Activated naive CD8-positive, alpha-beta T cell treated with anti-CD3 and anti-CD28 coated beads, Interleukin-2, amount 10 ng/mL, durations not matched to agents 7 days and 5 days (primary cell): ENCODE measurements around the gene DEFB123. TPM values are rescaled to one million over a fixed set of nuclear protein-coding genes. Genes with fewer than 3 reads are reported as not detected.

ENCODE experiments used
- ATAC-seq: fragments of 150-1000 bp; cut with Tn5 transposase; one replicate; pipeline ENCODE4 v1.10.0; 2021; ENCODE audit warnings: low read depth, moderate library complexity
- POLR2A ChIA-PET: fragments of 350-600 bp; sonication (Branson Sonifier 250); formaldehyde crosslinking; loops from one replicate; lab custom pipeline; 2021; ENCODE audit warnings: antibody characterized with exemption; lab: Charles Lee
- DNase-seq: peaks from one replicate; pipeline ENCODE4 v3.0.0; 2021
- H3K27ac Mint-ChIP-seq: one replicate; pipeline ENCODE4 v1.8.0; 2022; ENCODE audit warnings: mild to moderate bottlenecking, mixed read lengths
- H3K27me3 Mint-ChIP-seq: one replicate; pipeline ENCODE4 v1.8.0; 2022; ENCODE audit warnings: mild to moderate bottlenecking, moderate library complexity, mixed read lengths
- H3K36me3 Mint-ChIP-seq: one replicate; pipeline ENCODE4 v1.8.0; 2021; ENCODE audit warnings: mild to moderate bottlenecking, mixed read lengths
- H3K4me1 Mint-ChIP-seq: one replicate; pipeline ENCODE4 v1.8.0; 2021; ENCODE audit warnings: mixed read lengths
- H3K4me3 Mint-ChIP-seq: one replicate; pipeline ENCODE4 v1.8.0; 2022; ENCODE audit warnings: mild to moderate bottlenecking, moderate library complexity, mixed read lengths
- H3K9me3 Mint-ChIP-seq: one replicate; pipeline ENCODE4 v1.8.0; 2021; ENCODE audit warnings: mixed read lengths
- total RNA-seq, 2 experiments: library from RNA; stranded (reverse); gene quantifications; one replicate each; pipeline ENCODE4 v1.2.3, GENCODE V29; 2021

DEFB123 gene
- total RNA-seq, 2 experiments from 2014 or later, result not detected

DNA sequence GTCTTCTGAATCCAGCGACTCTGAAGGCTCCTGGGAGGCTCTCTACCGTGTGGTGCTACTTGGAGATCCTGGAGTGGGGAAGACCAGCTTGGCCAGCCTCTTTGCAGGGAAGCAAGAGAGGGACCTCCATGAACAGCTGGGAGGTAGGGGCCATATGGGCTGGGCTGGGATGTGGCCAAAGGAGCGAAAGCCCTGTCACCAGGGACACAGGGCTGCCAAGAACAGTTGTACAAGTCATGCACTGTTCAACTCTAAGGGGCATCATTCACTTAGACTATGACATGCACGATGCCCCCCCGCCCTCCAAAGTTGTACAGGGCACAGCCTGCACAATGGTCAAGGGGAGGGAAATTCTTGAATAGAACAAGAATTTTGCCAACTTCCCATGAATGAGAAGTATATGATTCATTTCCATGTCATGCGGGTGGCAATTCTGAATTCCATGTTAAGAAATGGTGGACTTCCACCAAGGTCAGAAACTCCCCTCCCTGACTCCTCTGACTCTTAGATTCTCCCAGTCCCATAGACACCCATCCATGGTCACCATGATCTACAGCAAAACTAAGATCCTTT, 36.3 kb downstream of the DEFB123 start:
- H3K4me3 Mint-ChIP-seq, result no peak overlapping the region
- ATAC-seq, result no peak
- POLR2A ChIA-PET, result no interaction called here
- H3K9me3 Mint-ChIP-seq, result peaks cover 2% of the 10 kb centered on the region
- H3K27me3 Mint-ChIP-seq, result peaks cover 42% of the 10 kb centered on the region
- H3K36me3 Mint-ChIP-seq, result peaks cover 2% of the 10 kb centered on the region
- DNase-seq, result no peak
- no peak overlapping the region for H3K27ac Mint-ChIP-seq
- H3K4me1 Mint-ChIP-seq, result peaks cover 3% of the 10 kb centered on the region

DNA sequence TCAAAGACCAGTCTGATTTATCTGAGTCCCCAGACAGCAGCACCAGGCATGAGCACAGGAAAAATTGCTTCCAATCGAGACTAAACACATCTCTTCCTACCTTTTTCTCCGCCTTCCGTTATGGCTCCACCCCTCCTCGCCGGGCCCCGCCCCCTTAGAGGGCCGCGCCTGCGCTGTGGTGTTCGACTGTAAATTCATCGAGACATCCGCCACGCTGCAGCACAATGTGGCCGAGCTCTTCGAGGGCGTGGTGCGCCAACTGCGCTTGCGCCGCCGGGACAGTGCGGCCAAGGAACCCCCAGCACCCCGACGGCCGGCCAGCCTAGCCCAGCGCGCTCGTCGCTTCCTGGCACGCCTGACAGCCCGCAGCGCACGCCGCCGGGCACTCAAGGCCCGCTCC, 43.6 kb downstream of the DEFB123 start:
- Mint-ChIP-seq H3K36me3 (no peaks in the 10 kb centered on the region), H3K4me3 (no peak overlapping the region), H3K27ac (no peak overlapping the region), H3K27me3 (peaks cover 34% of the 10 kb centered on the region), H3K4me1 (peaks cover 3% of the 10 kb centered on the region), H3K9me3 (no peaks in the 10 kb centered on the region)
- POLR2A ChIA-PET, result no interaction called here
- DNase-seq (no peak), ATAC-seq (no peak)

DNA sequence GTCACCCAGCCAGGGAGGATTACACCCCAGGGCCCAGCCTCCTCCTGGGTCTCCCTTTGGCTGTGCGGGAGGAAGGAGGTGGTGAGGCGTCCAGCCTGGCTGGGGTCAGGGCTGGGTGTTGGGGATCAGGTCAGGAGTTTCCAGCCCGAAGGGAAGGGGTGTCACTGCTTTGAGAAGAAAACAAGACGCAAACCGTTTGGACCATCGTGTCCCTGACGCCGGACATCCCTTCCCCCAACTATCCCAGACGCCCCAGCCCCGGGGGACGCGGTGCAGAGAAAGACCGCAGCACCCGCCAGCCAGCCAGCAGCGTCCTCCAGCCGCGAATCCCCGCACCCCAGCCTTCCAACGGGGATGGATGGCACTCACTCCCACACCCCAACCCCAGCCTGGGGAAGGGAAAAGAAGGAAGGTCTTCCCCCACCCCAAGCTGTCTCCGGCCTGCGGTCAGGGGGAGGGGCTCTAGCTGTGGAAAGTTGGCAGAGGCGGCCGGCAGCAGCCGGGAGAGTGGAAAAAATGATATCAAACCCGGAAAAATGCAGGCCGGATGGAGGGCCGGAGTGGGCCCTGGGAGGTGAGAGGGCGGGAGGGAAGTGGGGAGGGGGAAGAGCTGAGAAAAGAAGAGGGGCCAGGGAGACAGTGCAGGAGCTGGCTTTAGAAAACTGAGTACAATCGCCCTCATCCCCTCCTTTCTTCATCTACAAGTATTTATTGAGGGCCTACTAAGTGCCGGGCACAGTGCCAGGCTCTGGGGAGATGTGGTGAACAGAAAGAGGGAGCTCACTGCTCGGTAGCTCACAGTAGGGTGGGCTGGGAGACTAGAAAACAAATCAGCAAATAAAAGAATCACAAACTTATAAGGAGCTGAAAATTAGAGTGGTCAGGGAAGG, 45.3 kb downstream of the DEFB123 start:
- Mint-ChIP-seq H3K27me3 (peaks cover 34% of the 10 kb centered on the region), H3K4me1 (peaks cover 3% of the 10 kb centered on the region), H3K4me3 (no peak overlapping the region), H3K27ac (no peak overlapping the region), H3K36me3 (no peaks in the 10 kb centered on the region), H3K9me3 (no peaks in the 10 kb centered on the region)
- POLR2A ChIA-PET, result no interaction called here
- DNase-seq, result no peak
- ATAC-seq, result no peak

DNA sequence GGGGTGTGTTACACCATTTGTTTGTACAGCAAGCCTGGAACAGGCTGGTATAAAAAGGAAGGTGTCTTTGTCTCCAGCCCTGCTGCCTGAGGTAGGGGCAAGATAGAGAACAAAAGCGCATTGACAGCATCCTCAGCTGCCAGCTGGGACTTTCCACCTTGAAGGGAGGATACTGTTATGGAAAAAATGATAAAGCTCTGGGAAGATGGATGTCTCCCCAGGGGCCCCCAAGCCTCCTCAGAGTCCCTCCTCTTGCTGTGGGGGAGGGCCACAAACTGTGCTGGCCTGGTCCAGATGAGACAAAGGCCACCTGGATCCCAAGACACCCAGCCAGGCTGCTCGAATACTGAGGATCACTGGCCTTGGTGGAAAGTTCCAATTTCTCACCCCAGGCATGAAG, 47.7 kb downstream of the DEFB123 start:
- Mint-ChIP-seq H3K4me3 (no peak overlapping the region), H3K9me3 (no peaks in the 10 kb centered on the region), H3K27me3 (peaks cover 27% of the 10 kb centered on the region), H3K4me1 (peaks cover 3% of the 10 kb centered on the region), H3K36me3 (no peaks in the 10 kb centered on the region), H3K27ac (no peak overlapping the region)
- DNase-seq (no peak), ATAC-seq (no peak)
- POLR2A ChIA-PET, result no interaction called here

DNA sequence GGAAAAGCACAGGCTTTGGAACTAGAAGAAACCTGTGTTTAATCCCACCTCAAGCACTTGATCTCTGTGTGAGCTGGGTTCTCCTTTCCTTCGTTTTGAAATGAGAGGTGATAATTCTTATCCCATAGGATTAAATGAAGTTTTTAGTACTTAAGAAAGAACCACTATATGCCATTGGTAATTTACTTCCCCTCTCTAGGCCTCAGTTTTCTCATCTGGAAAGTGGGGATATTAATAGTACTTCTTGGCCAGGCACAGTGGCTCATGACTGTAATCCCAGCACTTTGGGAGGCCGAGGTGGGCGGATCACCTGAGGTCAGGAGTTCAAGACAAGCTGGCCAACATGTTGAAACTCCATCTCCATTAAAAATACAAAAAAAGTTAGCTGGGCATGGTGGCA, 48.7 kb downstream of the DEFB123 start:
- no peaks in the 10 kb centered on the region for H3K9me3 Mint-ChIP-seq
- H3K4me1 Mint-ChIP-seq, result peaks cover 3% of the 10 kb centered on the region
- POLR2A ChIA-PET, result no interaction called here
- H3K27ac Mint-ChIP-seq, result no peak overlapping the region
- ATAC-seq, result no peak
- H3K36me3 Mint-ChIP-seq, result no peaks in the 10 kb centered on the region
- no peak overlapping the region for H3K4me3 Mint-ChIP-seq
- no peak for DNase-seq
- peaks cover 29% of the 10 kb centered on the region for H3K27me3 Mint-ChIP-seq

DNA sequence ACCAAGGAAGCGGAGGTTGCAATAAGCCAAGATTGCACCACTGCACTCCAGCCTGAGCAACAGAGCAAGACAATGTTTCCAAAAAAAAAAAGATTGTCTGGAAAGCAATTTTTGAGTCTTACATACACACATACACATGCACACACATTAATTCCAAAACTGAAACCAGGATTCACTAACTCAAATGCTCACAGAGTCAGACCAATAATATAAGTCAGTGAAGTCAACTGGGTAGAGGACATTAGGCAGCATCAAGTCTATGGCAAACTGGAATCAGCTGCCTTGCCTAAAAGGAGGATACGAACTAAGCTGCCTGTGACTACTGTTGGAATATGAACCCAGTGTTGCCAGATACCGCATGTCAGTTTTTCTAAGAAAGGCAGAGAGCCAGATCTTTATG, 50.3 kb downstream of the DEFB123 start:
- H3K4me3 Mint-ChIP-seq, result no peak overlapping the region
- POLR2A ChIA-PET, result no interaction called here
- no peaks in the 10 kb centered on the region for H3K36me3 Mint-ChIP-seq
- H3K27ac Mint-ChIP-seq, result no peak overlapping the region
- H3K27me3 Mint-ChIP-seq, result peaks cover 26% of the 10 kb centered on the region
- H3K9me3 Mint-ChIP-seq, result no peaks in the 10 kb centered on the region
- DNase-seq, result no peak
- ATAC-seq, result no peak
- peaks cover 3% of the 10 kb centered on the region for H3K4me1 Mint-ChIP-seq

DNA sequence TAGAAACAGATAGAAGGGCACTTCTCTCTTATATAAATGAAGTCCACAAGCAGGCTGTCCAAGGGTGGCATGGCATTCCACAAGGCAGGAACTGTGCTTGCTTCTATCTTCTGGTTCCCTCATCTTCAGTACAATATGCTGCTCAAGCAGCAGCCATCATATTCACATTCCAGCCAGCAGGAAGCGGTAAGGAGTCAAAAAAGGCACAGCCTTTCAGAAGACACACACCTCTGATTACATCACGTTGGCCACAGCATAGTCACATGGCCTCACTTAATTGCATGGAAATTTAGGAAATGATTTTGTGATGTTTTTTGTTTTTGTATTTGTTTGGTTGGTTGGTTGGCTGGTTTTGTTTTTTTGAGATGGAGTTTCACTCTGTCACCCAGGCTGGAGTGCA, 53.7 kb downstream of the DEFB123 start:
- Mint-ChIP-seq H3K4me3 (no peak overlapping the region), H3K27me3 (peaks cover 15% of the 10 kb centered on the region), H3K9me3 (no peaks in the 10 kb centered on the region), H3K4me1 (no peaks in the 10 kb centered on the region), H3K27ac (no peak overlapping the region), H3K36me3 (no peaks in the 10 kb centered on the region)
- POLR2A ChIA-PET, result no interaction called here
- ATAC-seq (no peak), DNase-seq (no peak)

DNA sequence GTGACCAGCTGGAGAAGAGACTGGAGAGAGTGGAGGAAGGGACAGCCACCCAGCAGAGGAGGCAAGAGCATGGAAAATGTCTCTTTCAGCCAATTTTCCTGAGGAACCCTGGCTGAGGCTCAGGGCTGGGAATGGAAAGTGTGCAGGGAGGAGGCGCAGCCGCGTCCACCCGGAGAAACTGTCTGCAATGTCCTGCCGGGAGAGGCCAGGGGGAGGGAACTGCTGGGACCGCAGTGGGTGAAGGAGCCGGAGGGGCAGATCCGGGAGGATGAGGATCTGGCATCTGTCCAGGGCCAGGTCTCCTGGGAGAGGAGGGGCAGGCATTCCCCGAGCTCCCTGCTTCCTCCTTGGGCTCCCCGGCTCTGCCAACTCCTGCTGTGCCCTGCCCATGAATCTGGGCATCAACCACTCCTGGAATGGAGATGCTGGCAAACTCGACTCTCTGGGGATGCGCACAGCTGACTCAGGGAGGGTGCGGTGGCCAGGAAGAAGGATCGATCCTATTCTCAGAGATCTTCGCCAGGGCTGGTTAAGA, 56.4 kb downstream of the DEFB123 start:
- ATAC-seq (no peak), DNase-seq (no peak)
- POLR2A ChIA-PET, result interaction anchor here (0.6 kb wide), 1 partner anchor 54 kb away, joined by 4 read pairs; no protein-coding TSS in a partner anchor
- Mint-ChIP-seq H3K4me3 (no peak overlapping the region), H3K4me1 (no peaks in the 10 kb centered on the region), H3K27ac (no peak overlapping the region), H3K27me3 (peaks cover 15% of the 10 kb centered on the region), H3K9me3 (no peaks in the 10 kb centered on the region), H3K36me3 (no peaks in the 10 kb centered on the region)

DNA sequence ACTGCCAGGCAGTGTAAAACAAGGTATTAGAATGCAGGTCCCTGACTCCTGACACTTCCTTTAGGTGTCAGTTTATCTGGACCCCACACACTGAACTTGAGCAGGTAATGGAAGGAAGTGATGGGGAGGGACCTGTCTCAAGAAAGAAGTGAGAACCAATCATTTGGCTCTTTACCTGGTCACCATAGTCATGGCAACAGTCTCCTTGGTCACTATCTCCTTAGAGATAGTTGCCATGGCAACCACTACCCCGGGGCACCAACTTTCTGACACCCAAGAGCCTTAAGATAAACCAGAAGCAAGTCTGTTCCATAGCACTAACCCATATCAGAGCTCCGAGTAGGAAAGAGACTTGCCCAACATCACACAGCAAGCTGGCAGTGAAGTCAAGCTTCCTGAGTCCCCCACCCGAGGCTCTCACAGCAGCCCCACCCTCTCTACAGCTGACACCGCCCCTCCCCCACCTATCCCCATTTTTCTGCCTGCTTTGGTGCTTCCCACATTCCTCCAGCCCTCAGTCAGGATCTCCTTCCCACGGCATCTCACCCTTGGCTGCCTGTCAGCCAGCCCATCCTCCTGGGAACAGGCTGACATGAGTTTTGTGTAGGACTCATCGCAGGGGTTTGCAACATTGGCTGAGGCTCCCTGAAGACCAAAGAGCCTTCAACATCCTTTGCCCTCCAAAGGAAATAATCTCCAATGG, 57.6 kb downstream of the DEFB123 start:
- Mint-ChIP-seq H3K27me3 (peaks cover 15% of the 10 kb centered on the region), H3K36me3 (no peaks in the 10 kb centered on the region), H3K9me3 (no peaks in the 10 kb centered on the region), H3K4me3 (no peak overlapping the region), H3K4me1 (no peaks in the 10 kb centered on the region), H3K27ac (no peak overlapping the region)
- POLR2A ChIA-PET, result no interaction called here
- ATAC-seq (no peak), DNase-seq (no peak)

Other genes starting within 250 kb of the DEFB123 start
- gene DEFB115, start 183.0 kb upstream of the DEFB123 start, total RNA-seq, result not detected
- not detected for gene DEFB116, start 132.0 kb upstream of the DEFB123 start, total RNA-seq
- gene DEFB118, start 72.0 kb upstream of the DEFB123 start, total RNA-seq, result not detected
- not detected for gene DEFB119, start 50.0 kb upstream of the DEFB123 start, total RNA-seq
- not detected for gene DEFB121, start 34.4 kb upstream of the DEFB123 start, total RNA-seq
- gene DEFB124, start 34.5 kb downstream of the DEFB123 start, total RNA-seq, result not detected
- not detected for gene REM1, start 34.7 kb downstream of the DEFB123 start, total RNA-seq
- gene HM13, start 73.8 kb downstream of the DEFB123 start, total RNA-seq, result 100 to 1,000 TPM; 112 to 120 TPM
- gene ID1, start 164.7 kb downstream of the DEFB123 start, total RNA-seq, result 1 to 10 TPM in 1 of 2 experiments, under 1 TPM in 1; 0.72 to 1.2 TPM
- gene COX4I2, start 197.3 kb downstream of the DEFB123 start, total RNA-seq, result not detected